GM21529 (cell line): ENCODE data around the gene ITGBL1.

ENCODE experiments used
- ATAC-seq: cut with Tn5 transposase; IDR thresholded peaks from one replicate; pipeline ENCODE4 v1.9.1; 2021; ENCODE audit not compliant: unreplicated experiment

ITGBL1 gene

GRCh38 chr13:101556676-101557123 lies 104.2 kb downstream of the ITGBL1 start:
- ATAC-seq = no peak

GRCh38 chr13:101565317-101565716 lies 112.8 kb downstream of the ITGBL1 start:
- no peak for ATAC-seq

GRCh38 chr13:101567841-101568240 lies 115.4 kb downstream of the ITGBL1 start:
- no peak for ATAC-seq

GRCh38 chr13:101569807-101570206 lies 117.3 kb downstream of the ITGBL1 start:
- no peak for ATAC-seq

- ATAC-seq = no peak
These were observed 117.9 kb downstream of the ITGBL1 start for GRCh38 chr13:101570410-101570809.

GRCh38 chr13:101572456-101572855 lies 120.0 kb downstream of the ITGBL1 start:
- ATAC-seq = no peak

- ATAC-seq = no peak
These were observed 123.1 kb downstream of the ITGBL1 start for GRCh38 chr13:101575581-101575980.

- no peak for ATAC-seq
These were observed 124.0 kb downstream of the ITGBL1 start for GRCh38 chr13:101576455-101576854.

- no peak for ATAC-seq
These were observed 124.5 kb downstream of the ITGBL1 start for GRCh38 chr13:101576977-101577376.

- ATAC-seq = no peak
These were observed 126.9 kb downstream of the ITGBL1 start for GRCh38 chr13:101579281-101579802.

- ATAC-seq = no peak
These were observed 131.9 kb downstream of the ITGBL1 start for GRCh38 chr13:101584331-101584730.

GRCh38 chr13:101590479-101590878 lies 138.0 kb downstream of the ITGBL1 start:
- ATAC-seq = no peak

GRCh38 chr13:101594936-101595335 lies 142.5 kb downstream of the ITGBL1 start:
- ATAC-seq = no peak

- no peak for ATAC-seq
These were observed 144.3 kb downstream of the ITGBL1 start for GRCh38 chr13:101596803-101597202.

- no peak for ATAC-seq
These were observed 159.3 kb downstream of the ITGBL1 start for GRCh38 chr13:101611491-101612475.

- ATAC-seq = no peak
These were observed 160.3 kb downstream of the ITGBL1 start for GRCh38 chr13:101612735-101613134.

- ATAC-seq = no peak
These were observed 162.0 kb downstream of the ITGBL1 start for GRCh38 chr13:101614491-101614890.

- peak; percentile 58 for ATAC-seq
These were observed 166.1 kb downstream of the ITGBL1 start for GRCh38 chr13:101618440-101619187.

GRCh38 chr13:101621099-101621498 lies 168.6 kb downstream of the ITGBL1 start:
- no peak for ATAC-seq

GRCh38 chr13:101623470-101624209 lies 171.2 kb downstream of the ITGBL1 start:
- no peak for ATAC-seq
